DLD1 (cell line): ENCODE data around the gene SPEN.
"Not testable (repeated sequence)": the region's sequence is repeated elsewhere in the genome, so short reads cannot be mapped to it uniquely, and the experiment has no call there.

Experiments
- in situ Hi-C: cut with HindIII; loops from 2 replicates; pipeline ENCODE4 v1.10.0; 2017; ENCODE audit warnings: low sequenced_read_pairs

The SPEN gene

GRCh38 chr1:15847100-15847892 lies at the start of gene SPEN:
Gene SPEN (plus strand): TSS chr1:15847707. CDS start chr1:15848068, 361 bp downstream.
- in situ Hi-C loops = no loop called here

GRCh38 chr1:15799004-15799867 lies 48.3 kb upstream of the SPEN start:
- in situ Hi-C loops = no loop called here

GRCh38 chr1:15799928-15800835 lies 47.3 kb upstream of the SPEN start:
- in situ Hi-C loops = no loop called here

GRCh38 chr1:15802234-15802965 lies 45.1 kb upstream of the SPEN start:
- in situ Hi-C loops = no loop called here

- in situ Hi-C loops = no loop called here
Measured at GRCh38 chr1:15803380-15803779, 44.1 kb upstream of the SPEN start.

GRCh38 chr1:15804060-15804459 lies 43.4 kb upstream of the SPEN start:
- in situ Hi-C loops = no loop called here

- in situ Hi-C loops = no loop called here
Measured at GRCh38 chr1:15807121-15807520, 40.4 kb upstream of the SPEN start.

GRCh38 chr1:15807549-15807948 lies 40.0 kb upstream of the SPEN start, which contains the start of gene UQCRHL:
Gene UQCRHL (minus strand): TSS chr1:15807649. CDS start chr1:15807649, 0 bp downstream.
- in situ Hi-C loops = not testable (repeated sequence)

GRCh38 chr1:15808955-15809354 lies 38.6 kb upstream of the SPEN start:
- in situ Hi-C loops = no loop called here

- in situ Hi-C loops = no loop called here
Measured at GRCh38 chr1:15810073-15810472, 37.4 kb upstream of the SPEN start.

- in situ Hi-C loops = no loop called here
Measured at GRCh38 chr1:15816674-15817073, 30.8 kb upstream of the SPEN start.

GRCh38 chr1:15820478-15820877 lies 27.0 kb upstream of the SPEN start:
- in situ Hi-C loops = no loop called here

- in situ Hi-C loops = no loop called here
Measured at GRCh38 chr1:15825800-15826199, 21.7 kb upstream of the SPEN start.

- in situ Hi-C loops = no loop called here
Measured at GRCh38 chr1:15826810-15827507, 20.5 kb upstream of the SPEN start.

- in situ Hi-C loops = not testable (repeated sequence)
Measured at GRCh38 chr1:15827567-15827966, 19.9 kb upstream of the SPEN start.

- in situ Hi-C loops = not testable (repeated sequence)
Measured at GRCh38 chr1:15828931-15829330, 18.6 kb upstream of the SPEN start.

- in situ Hi-C loops = no loop called here
Measured at GRCh38 chr1:15830258-15830657, 17.2 kb upstream of the SPEN start.

GRCh38 chr1:15833069-15833679 lies 14.3 kb upstream of the SPEN start:
- in situ Hi-C loops = no loop called here

- in situ Hi-C loops = no loop called here
Measured at GRCh38 chr1:15833842-15834405, 13.6 kb upstream of the SPEN start.
